ENCODE data around the gene DVL2. TPM values are rescaled to one million over a fixed set of nuclear protein-coding genes. Genes with fewer than 3 reads are reported as not detected.

Gene DVL2
- total and polyA plus RNA-seq, 2 of the 13 experiments (the other 11 are each of a cell fraction or from before 2014, with no cell fraction given): 5.7 to 38.2 TPM

- TF ChIP-seq KIAA2018 (CRISPR knock-in tag; IDR thresholded peaks at IDR 0.05; ENCODE audit: borderline replicate concordance) (no peak), SP1 (IDR thresholded peaks at IDR 0.05) (no peak), SP1 (CRISPR knock-in tag; IDR thresholded peaks at IDR 0.05) (peak; percentile 93), ZNF772 (CRISPR knock-in tag; IDR thresholded peaks at IDR 0.05) (peak; percentile 85), THAP11 (CRISPR knock-in tag; IDR thresholded peaks at IDR 0.05) (peak; percentile 93), MBD4 (IDR thresholded peaks at IDR 0.05; ENCODE audit: borderline replicate concordance, low read length) (no peak), NR2C2 (CRISPR knock-in tag; IDR thresholded peaks at IDR 0.05; ENCODE audit: borderline replicate concordance) (peak; percentile 73; the same call in 1 of the 2 replicates), TRIM24 (CRISPR knock-in tag; IDR thresholded peaks at IDR 0.05) (no peak), PBX2 (CRISPR knock-in tag; IDR thresholded peaks at IDR 0.05) (no peak), KLF15 (CRISPR knock-in tag; IDR thresholded peaks at IDR 0.05; ENCODE audit: borderline replicate concordance) (no peak), SMARCE1 (IDR thresholded peaks at IDR 0.05; ENCODE audit: borderline replicate concordance) (no peak), ZNF33B (CRISPR knock-in tag; IDR thresholded peaks at IDR 0.05) (0 out of 2 replicates have a peak, but pooled peaks have one; percentile 33), ZNF331 (CRISPR knock-in tag; IDR thresholded peaks at IDR 0.05) (peak; percentile 66), PRDM15 (CRISPR knock-in tag; IDR thresholded peaks at IDR 0.05) (peak; percentile 61; the same call in 1 of the 2 replicates), ZNF292 (CRISPR knock-in tag; IDR thresholded peaks at IDR 0.05; ENCODE audit: borderline replicate concordance, low read depth) (no peak), GATAD1 (CRISPR knock-in tag; IDR thresholded peaks at IDR 0.05) (peak; percentile 97), NFKB2 (CRISPR knock-in tag; IDR thresholded peaks at IDR 0.05; ENCODE audit: borderline replicate concordance) (peak; percentile 78; the same call in 1 of the 2 replicates)
Observed at GRCh38 chr17:7234083-7234951, at the start of gene DVL2 (continued).

All from HepG2 (cell line).